Astrocyte (in vitro differentiated cells and primary cell): ENCODE data around the gene NFIA.

Source experiments
- CTCF ChIP-seq: IDR thresholded peaks from 2 replicates; pipeline ENCODE4 v1.5.1; 2011; ENCODE audit warnings: low read depth, mild to moderate bottlenecking, inconsistent platforms, low read length, moderate library complexity; ENCODE audit not compliant: insufficient read depth
- EZH2 ChIP-seq: IDR thresholded peaks from 2 replicates; pipeline ENCODE4 v1.6.1; 2012; ENCODE audit warnings: mild to moderate bottlenecking, low read length, inconsistent platforms; ENCODE audit not compliant: insufficient read depth

DNA sequence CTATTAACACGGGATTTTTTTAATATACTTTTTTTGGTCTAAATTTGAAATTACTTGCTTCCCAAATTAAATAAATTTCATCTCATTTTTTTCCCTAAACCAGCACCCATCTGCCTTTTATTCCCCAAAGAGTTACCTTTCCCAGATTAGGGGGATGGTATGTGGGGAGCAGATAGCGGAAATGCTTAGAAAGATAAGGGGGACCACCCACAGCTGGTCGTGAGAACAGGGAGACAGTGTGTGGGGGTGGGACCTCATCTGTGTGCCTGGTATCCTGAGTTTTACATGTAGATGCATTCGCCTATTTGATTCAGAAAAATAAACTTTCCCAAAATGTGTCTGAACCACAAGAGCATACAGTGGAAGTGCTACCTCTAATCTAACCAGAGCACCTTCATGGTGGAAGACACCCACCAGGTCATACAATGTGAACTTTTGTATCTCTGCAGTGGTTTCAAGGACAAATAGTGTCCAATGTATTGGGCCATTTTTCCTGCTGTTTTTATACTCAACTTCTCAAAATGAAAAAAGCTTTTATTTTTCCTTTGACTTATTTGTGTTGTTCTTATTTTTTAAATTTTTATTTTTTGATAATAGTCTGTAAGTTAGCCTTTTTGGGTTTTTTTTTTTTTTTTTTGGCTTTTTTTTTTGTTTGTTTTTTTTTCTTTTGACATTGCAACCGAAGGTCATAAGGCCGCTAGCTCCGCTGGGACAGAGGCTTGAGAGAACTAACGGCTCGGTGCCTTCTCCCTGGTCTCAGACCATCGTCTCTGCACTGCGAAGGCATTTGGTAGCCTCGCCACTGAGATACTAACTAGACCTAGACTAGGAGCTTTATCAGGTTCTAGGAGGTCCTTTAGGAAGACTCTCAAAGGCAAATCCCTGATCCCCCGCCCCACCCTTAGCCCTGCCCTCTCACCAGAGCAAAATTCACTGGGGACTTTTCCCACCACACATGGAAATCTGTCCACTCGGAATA is 379.3 kb downstream of the NFIA start:
- TF ChIP-seq CTCF = no peak
- no peak for TF ChIP-seq EZH2
